PC-9 (cell line): Measurements from ENCODE around the gene MSI2.

Experiments used
- EZH2 ChIP-seq: fragments of 200-600 bp; sonication (generic); IDR thresholded peaks from 2 replicates; pipeline ENCODE4 v1.8.0; 2017; ENCODE audit warnings: antibody characterized with exemption, low read depth
- TF ChIP-seq, protein P1 (sequence below): fragments of 200-600 bp; sonication (generic); conservative IDR thresholded peaks from 2 replicates; pipeline ENCODE4 v1.6.1; 2017; ENCODE audit warnings: mixed run types, antibody characterized with exemption, mild to moderate bottlenecking, moderate library complexity

DNA sequence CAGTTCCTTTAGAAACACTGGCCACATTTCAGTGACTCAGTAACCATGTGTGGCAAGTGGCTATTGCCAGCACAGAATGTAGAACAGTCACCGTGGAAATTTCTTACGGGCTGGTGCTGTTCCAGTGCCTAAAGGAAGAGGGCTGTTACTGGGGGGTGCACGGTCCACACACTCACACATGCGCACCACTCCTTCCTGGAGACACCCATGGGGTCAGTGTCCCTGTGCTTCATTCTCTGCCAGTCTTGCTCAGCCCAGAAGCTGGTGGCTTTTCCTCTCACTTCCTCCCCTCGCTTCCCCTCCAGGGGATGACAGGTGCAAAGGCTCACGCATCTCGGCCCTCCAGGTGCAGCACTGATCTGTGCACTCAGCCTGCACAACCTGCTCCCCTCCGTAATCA is 373.1 kb downstream of the MSI2 start:
- TF ChIP-seq, protein P1, sequence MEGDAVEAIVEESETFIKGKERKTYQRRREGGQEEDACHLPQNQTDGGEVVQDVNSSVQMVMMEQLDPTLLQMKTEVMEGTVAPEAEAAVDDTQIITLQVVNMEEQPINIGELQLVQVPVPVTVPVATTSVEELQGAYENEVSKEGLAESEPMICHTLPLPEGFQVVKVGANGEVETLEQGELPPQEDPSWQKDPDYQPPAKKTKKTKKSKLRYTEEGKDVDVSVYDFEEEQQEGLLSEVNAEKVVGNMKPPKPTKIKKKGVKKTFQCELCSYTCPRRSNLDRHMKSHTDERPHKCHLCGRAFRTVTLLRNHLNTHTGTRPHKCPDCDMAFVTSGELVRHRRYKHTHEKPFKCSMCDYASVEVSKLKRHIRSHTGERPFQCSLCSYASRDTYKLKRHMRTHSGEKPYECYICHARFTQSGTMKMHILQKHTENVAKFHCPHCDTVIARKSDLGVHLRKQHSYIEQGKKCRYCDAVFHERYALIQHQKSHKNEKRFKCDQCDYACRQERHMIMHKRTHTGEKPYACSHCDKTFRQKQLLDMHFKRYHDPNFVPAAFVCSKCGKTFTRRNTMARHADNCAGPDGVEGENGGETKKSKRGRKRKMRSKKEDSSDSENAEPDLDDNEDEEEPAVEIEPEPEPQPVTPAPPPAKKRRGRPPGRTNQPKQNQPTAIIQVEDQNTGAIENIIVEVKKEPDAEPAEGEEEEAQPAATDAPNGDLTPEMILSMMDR: no peak
- no peak for TF ChIP-seq EZH2
